Right renal pelvis (tissue), 4 donors: Measurements from ENCODE around the gene MRPL55. TPM values are rescaled to one million over a fixed set of nuclear protein-coding genes. Genes with fewer than 3 reads are reported as not detected.

ENCODE experiments used
- DNase-seq, 4 donors: peaks; one replicate each; pipeline ENCODE4 v3.0.0-alpha.2; 2013; ENCODE audit warnings: low read depth in 4 of 4, low spot score in 3 of 4, missing footprints in 1 of 4
- polyA plus RNA-seq, 4 donors: library from polyadenylated mRNA; unstranded; fragments of 120-200 nt; gene quantifications; one replicate each; pipeline ENCODE4 v1.2.1, GENCODE V29; 2013; ENCODE audit not compliant: insufficient read length in 4 of 4

The MRPL55 gene
- polyA plus RNA-seq, 4 donors: 38.7 to 54.9 (median 42.9) TPM

DNA sequence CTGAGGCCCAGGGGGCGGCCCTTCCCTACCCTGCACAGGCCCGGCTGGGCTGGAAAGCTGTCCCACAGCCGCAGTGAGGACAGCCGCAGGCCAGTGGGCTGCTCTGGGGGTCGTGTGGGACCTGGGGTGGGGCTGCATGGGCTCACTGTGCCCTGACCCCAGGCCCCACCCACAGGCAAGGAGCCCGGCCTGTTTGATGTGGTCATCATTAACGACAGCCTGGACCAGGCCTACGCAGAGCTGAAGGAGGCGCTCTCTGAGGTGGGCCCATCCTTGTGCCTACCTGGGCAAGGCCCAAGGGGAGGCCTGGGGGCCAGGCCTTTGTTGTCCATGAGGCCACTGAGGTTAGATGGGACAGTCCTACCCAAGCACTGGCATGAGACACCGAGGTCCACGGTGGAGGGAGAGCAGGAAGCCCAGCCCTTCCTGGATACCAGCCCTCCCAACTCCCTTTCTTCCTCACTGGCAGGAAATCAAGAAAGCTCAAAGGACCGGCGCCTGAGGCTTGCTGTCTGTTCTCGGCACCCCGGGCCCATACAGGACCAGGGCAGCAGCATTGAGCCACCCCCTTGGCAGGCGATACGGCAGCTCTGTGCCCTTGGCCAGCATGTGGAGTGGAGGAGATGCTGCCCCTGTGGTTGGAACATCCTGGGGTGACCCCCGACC lies 39.2 kb upstream of the MRPL55 start:
- no peak for DNase-seq

- DNase-seq: no peak
These were observed 38.7 kb upstream of the MRPL55 start for GRCh38 chr1:228147768-228148167.

DNA sequence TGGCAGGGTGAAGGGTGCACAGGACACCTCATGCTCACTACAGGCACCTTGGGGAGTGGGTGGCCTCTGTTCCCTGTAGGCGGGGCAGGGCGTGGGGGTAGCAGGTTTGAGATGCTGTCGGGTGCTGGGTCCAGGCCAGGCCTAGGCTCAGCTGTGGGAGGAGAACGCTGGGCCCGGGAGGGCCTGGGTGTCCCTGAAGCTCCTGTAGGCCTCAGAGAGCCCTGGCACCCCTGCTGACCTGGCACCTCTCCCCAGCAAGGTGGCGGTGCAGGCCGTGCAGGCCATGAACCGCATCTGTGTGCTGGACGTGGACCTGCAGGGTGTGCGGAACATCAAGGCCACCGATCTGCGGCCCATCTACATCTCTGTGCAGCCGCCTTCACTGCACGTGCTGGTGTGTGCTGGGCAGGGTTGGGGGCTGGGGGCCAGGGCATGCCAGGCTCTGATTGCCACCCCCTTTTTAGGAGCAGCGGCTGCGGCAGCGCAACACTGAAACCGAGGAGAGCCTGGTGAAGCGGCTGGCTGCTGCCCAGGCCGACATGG lies 38.1 kb upstream of the MRPL55 start:
- no peak for DNase-seq

DNA sequence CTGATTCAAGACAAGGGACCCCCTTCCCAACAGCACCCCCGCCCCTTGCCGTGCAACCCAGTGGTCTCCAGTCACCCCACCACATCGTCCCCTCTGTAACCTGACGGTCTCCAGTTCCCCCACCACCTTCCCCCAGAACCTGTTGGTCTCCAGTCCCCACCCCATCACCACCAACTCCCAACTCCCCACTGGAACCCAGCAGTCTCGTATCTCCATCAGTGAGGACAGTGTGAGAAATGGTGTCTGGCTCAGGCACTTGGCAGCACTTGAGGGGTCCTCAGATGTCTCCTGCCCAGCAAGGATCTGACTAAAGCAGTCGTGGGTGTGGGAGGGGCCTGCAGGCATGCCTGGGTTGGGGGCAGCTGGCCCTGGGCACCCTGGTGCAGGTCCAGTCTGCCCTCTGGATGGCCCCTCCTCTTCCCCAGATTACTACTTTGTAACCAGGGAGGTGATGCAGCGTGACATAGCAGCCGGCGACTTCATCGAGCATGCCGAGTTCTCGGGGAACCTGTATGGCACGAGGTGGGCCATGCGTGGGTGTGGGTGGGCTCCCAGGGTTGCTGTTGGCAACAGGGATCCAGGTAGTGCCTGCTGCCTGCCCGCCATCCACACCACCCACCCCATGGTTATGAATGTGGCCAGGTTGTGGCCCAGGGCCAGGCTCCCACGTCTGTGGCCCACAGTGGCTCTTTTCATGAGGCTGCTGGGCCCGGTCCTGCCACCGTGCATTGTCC lies 37.5 kb upstream of the MRPL55 start:
- no peak for DNase-seq

DNA sequence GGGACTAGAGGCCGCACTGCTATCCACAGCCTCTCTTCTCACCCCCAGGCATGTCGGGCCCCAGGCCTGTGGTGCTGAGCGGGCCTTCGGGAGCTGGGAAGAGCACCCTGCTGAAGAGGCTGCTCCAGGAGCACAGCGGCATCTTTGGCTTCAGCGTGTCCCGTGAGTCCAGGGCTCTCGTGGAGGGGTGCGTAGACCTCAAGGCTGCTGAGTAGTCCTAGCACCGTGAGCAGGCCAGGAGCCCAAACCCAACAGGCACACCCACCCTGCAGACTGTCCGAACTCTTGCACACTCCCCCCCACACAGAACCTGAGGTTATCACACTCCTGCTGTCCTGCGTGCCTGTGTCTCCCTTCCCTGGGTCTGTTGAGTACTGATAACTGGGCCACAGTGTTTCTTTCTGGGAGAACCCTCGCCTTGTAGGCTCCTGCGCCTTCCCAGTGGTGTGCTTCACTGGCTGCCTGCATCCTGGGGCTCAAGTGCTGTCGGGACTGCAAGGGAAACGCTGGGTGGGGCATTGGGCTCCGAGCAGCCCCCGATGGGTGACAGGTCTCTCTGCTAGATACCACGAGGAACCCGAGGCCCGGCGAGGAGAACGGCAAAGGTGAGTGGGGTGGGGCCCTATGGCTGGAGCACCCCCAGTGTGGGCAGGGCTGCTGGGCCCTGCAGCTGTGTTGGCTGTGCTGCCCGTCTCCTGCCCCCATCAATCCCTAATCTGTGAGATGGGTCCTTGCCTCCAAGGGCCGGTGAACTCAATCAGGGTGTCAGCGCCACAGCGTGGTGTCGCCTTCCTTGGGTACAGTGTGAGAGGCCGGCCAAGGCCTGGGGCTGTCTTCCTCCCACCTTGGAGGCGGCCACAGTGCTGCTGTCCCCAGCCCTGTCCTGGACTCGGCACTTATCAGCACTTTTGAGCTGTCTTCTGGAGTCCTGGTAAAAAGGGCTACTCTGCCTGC lies 36.6 kb upstream of the MRPL55 start:
- DNase-seq: no peak

- DNase-seq: no peak
These were observed 35.9 kb upstream of the MRPL55 start for GRCh38 chr1:228144993-228145343.

DNA sequence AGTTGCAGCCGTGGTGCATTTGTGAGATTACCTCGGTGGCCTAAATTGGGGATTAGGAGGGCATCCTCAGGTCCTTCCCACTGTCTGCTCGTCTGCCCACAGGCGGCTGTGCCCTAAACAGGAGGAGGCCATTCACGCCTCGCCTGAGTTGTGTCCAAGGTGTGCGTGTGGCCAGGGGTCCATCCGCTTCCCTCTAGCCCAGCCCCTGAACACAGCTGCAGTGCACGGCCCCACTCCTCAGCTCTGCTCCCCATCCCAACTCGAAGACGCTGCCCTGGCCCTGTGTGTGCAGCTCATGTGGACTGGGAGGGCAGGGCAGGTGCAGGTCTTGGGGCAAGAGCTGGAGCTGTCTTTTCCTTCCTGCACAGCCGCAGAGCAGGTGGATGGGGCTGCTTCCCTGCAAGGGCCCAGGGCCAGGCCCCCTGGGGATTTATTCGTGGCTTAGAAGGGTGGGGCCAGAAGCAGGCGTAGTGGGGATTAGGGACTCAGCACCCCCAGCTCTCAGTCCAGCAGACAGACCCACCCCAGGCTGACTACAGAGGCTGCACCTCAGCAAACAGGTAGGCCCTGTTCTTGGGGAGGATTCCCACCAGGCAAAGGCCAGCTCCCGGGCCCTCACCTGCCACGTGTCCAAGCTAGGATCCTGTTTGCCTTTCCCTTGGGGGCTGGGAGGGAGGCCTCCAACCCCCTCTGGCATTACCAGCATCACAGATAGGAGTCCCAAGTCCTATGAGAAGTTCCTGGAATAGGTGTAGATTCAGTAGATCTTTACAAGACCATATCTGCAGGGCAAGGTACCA lies 35.3 kb upstream of the MRPL55 start:
- no peak for DNase-seq

DNA sequence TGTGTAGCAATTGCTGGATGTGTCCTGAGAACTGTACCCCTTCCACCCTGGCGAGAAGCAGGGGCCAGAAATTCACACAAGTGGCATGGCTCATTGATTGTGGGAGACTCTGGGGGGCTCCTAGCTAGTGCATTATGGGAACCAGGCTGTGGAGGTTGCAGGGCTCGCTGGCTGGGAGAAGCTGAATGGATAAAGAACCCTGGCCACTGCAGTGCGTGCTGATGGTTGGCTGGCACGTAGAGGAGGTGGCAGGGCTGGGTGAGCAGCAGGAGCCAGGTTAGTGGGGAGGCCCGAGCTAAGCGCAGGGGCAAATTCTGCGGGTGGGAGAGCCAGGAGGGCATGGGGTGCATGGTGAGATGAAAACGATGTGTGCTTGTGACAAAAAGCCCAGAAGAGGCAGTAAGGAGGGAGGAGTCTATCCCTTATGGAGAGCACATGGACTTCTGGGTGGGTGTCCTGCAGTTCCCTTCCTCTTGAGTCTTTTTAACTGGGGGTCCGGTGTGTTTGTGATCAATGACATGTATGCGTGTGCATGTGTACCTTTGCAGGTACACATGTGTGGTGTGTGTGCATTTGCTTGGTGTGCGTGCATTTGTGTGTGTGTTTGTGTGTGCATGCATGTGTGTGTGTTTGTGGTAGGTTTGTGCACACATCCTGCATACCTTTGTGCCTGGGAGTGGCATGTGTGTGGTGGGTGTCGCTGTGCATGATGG lies 34.5 kb upstream of the MRPL55 start:
- DNase-seq: no peak

GRCh38 chr1:228142701-228143136 lies 33.6 kb upstream of the MRPL55 start:
- no peak for DNase-seq

- no peak for DNase-seq
These were observed 33.1 kb upstream of the MRPL55 start for GRCh38 chr1:228142155-228142691.

GRCh38 chr1:228141226-228142044 lies 32.3 kb upstream of the MRPL55 start:
- DNase-seq: no peak

GRCh38 chr1:228140724-228141225 lies 31.7 kb upstream of the MRPL55 start:
- no peak for DNase-seq

DNA sequence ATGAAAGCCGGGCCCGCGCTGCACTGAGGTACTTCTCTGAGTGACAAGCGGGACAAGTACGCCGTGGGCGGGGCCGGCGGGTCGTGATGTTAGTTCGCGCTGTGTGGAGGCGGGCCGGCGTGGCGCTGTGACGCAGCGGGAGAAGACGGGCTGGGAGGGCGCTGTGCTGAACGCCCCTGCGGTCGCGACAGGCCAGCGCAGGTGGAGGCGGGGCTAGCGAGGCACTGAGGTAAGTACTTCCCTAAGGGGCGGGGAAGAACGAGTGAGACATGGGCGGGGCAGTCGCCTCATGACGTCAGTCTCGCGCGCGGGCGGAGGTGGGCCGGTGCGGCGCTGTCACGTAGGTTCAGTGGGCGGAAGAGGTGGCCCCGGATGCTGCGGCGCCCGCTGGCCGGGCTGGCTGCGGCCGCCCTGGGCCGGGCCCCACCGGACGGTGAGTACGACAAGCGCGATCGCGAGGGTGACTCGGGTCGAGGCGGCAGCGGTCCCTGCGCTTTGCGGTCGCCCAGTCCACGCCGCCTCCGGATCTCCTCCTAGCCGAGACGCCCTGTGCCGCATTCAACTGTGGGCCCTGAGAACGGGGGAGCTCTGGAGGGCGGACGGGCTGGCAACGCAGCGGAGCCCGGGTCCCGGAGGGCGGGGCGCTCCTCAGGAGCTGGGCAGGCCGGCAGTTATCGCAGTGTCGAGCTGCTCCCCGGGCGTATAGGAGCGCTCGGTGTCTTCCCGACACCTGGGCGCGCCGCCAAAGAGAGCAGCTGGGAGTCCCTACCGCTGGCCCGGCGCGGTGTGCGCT lies 31.0 kb upstream of the MRPL55 start, which contains the start of gene GUK1:
TSS of gene GUK1 (plus strand) at position 349 of the 793 bp plus-strand sequence. CDS start at position 373, 24 bp downstream.
- peak; percentile 94 to 96 (median 94) for DNase-seq

DNA sequence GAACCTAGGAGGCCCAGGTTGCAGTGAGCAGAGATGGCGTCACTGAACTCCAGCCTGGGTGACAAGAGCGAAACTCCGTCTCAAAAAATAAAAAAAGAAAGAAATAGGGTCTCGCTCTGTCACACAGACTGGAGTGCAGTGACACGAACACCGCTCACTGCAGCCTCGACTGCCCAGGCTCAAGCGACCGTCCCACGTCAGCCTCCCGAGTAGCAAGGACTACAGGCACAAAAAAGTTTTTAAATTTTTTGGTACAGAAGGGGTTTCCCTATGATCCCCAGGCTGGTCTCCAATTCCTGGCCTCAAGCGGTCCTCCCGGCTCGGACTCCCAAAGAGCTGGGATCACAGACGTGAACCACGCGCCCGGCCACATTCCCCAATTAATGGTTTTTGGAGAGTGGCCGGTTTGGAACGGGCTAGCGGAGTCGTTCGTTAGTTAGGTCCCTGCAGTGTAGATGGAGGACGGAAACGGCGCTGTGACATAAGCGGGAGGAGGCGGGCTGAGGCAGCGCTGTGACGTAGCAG lies 30.4 kb upstream of the MRPL55 start:
- no peak for DNase-seq

DNA sequence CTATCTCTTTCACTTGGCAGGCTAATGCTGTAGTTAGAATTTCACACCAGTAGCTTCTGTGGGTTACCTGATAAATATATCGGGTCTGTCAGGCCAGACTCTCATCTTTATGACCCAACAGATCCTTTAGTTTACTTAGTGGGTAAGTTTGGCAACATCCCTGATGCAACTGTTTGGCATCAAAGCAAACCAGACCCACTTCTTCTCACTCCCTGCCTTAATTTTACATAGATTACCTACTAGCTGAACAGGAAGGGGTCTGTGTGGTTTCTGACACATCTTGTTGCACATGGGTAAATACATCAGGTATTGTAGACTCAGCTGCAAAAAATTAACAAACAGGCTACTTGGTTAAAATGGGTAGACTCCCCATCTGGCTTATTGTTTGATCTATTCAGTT lies 27.8 kb upstream of the MRPL55 start:
- DNase-seq: no peak

DNA sequence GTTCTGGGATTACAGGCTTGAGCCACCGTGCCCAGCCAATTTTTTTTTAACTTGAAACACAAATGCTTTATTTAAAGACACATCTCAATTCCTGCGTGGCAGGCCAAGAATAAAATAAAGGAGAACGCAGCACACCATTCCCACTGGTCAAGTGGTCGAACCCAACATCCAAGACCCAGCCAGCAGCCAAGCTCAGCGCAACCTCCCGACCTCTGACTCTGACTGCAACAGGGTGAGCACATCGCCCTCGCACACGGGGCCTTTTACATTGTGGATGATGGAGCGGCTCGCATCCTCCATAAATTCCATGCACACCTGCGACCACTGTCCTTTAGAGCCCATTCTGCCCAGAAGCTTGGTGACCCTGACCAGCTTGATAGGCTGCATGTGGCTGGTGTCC lies 25.5 kb upstream of the MRPL55 start:
- no peak for DNase-seq

- DNase-seq: no peak
These were observed 22.7 kb upstream of the MRPL55 start for GRCh38 chr1:228131766-228132165.
